ENCODE measurements around the gene NKD2. TPM values are rescaled to one million over a fixed set of nuclear protein-coding genes. Genes with fewer than 3 reads are reported as not detected.

The NKD2 gene
- total and polyA plus RNA-seq, 2 of the 4 experiments (the other 2 are of a cell fraction): not detected

- no peak overlapping the region for H2BK20ac ChIP-seq (ENCODE audit: low read depth, low read length)
- no peak overlapping the region for H4K5ac ChIP-seq (ENCODE audit: low read depth, low read length)
- no peak overlapping the region for H3K4me3 ChIP-seq (ENCODE audit: insufficient read depth, low read depth, low read length)
- H2BK5ac ChIP-seq (ENCODE audit: low read depth, low read length, poor library complexity, severe bottlenecking): no peak overlapping the region
- no peaks in the 10 kb centered on the region for H3K9me3 ChIP-seq (ENCODE audit: control insufficient read depth, insufficient read depth, low read length)
- in situ Hi-C loops (cut with MboI; ENCODE audit: low sequenced_read_pairs) (no loop called here), dilution Hi-C loops (cut with HindIII; ENCODE audit: low sequenced_read_pairs, unreplicated experiment) (no loop called here), intact Hi-C loops (cut with micrococcal nuclease) (no loop called here)
- no peak overlapping the region for H4K8ac ChIP-seq (ENCODE audit: low read depth in 2 of 2, low read length in 2 of 2)
- no peak overlapping the region for H3K14ac ChIP-seq (replicated peaks; ENCODE audit: low read depth, low read length)
- no TSS peak for BruUV-seq (replicated peaks)
- H3K9me1 ChIP-seq (ENCODE audit: insufficient read depth, low read length): no peaks in the 10 kb centered on the region
- no peak overlapping the region for H2AFZ ChIP-seq (replicated peaks; ENCODE audit: low read length, poor library complexity)
- H2BK15ac ChIP-seq (ENCODE audit: low read depth, low read length): no peak overlapping the region
- H3K27ac ChIP-seq (ENCODE audit: insufficient read depth, low read length): no peak overlapping the region
- H2AK9ac ChIP-seq (replicated peaks; ENCODE audit: low read depth, low read length, poor library complexity): no peak overlapping the region
- H3K18ac ChIP-seq (ENCODE audit: low read depth, low read length): no peak overlapping the region
- no peaks in the 10 kb centered on the region for H3K79me1 ChIP-seq (ENCODE audit: low read depth in 1 of 2, low read length in 2 of 2)
- 85% methylated on average over 4 of the region's 11 CpGs; no CpG with 5 or more reads in 1 of the 2 experiments for WGBS, 2 experiments (ENCODE audit: extremely low coverage in 2 of 2, insufficient read length in 1 of 2)
- no peaks in the 10 kb centered on the region for H4K20me1 ChIP-seq (ENCODE audit: insufficient read depth, low read length)
- no peak overlapping the region for H3K9ac ChIP-seq (ENCODE audit: low read depth, low read length)
- H4K91ac ChIP-seq (ENCODE audit: insufficient read depth, low read depth, low read length): no peak overlapping the region
- peaks cover 65% of the 10 kb centered on the region for H3K27me3 ChIP-seq (ENCODE audit: control insufficient read depth, insufficient read depth, low read length)
- CTCF ChIA-PET: interaction anchor here (2.1 kb wide), 1 partner anchor 77 kb away, joined by 6 read pairs; no protein-coding TSS in a partner anchor
- POLR2A ChIA-PET (ENCODE audit: unreplicated experiment): no interaction called here
- H2AK5ac ChIP-seq (ENCODE audit: low read depth, low read length): no peak overlapping the region
- no peak overlapping the region for H3K4ac ChIP-seq (ENCODE audit: low read depth, low read length)
- H2BK120ac ChIP-seq (ENCODE audit: low read depth, low read length): no peak overlapping the region
- H3K4me2 ChIP-seq (ENCODE audit: low read depth, low read length): no peak overlapping the region
- H3K4me1 ChIP-seq (ENCODE audit: control insufficient read depth, insufficient read depth, low read length): no peaks in the 10 kb centered on the region; the same call in 1 of the 2 replicates
- no peak for DNase-seq
- H3K56ac ChIP-seq (ENCODE audit: extremely low read depth, insufficient read depth, low read length): no peak overlapping the region
- no peak for ATAC-seq (ENCODE audit: low read depth)
- H3K23ac ChIP-seq (ENCODE audit: low read depth, low read length): no peak overlapping the region
- TF ChIP-seq POLR2A (IDR thresholded peaks at IDR 0.05; ENCODE audit: low read depth, low read length): no peak
- TF ChIP-seq NFE2L2 (IDR thresholded peaks at IDR 0.05; ENCODE audit: low read depth, low read length): no peak
- TF ChIP-seq MXI1 (IDR thresholded peaks at IDR 0.05; ENCODE audit: borderline replicate concordance, low read depth, low read length): no peak
- no peak for TF ChIP-seq MAFK (IDR thresholded peaks at IDR 0.05; ENCODE audit: low read depth, low read length)
- no peak for TF ChIP-seq MAZ (IDR thresholded peaks at IDR 0.05; ENCODE audit: borderline replicate concordance, low read depth, low read length)
- TF ChIP-seq FOS (IDR thresholded peaks at IDR 0.05; ENCODE audit: low read depth, low read length): no peak
- no peak for TF ChIP-seq SMC3 (IDR thresholded peaks at IDR 0.05; ENCODE audit: low read depth, low read length)
- no peak for TF ChIP-seq CEBPB (IDR thresholded peaks at IDR 0.05; ENCODE audit: low read depth, low read length)
- TF ChIP-seq BHLHE40 (IDR thresholded peaks at IDR 0.05; ENCODE audit: low read depth, low read length): no peak
- TF ChIP-seq RFX5 (IDR thresholded peaks at IDR 0.05; ENCODE audit: low read depth, low read length): no peak
- no peak for TF ChIP-seq RAD21 (IDR thresholded peaks at IDR 0.05; ENCODE audit: low read length)
- no peak for TF ChIP-seq RCOR1 (IDR thresholded peaks at IDR 0.05; ENCODE audit: insufficient replicate concordance, low read length)
- H3K36me3 ChIP-seq (ENCODE audit: control insufficient read depth, insufficient read depth, low read length): no peaks in the 10 kb centered on the region
These were observed 2.6 kb downstream of the NKD2 start for GRCh38 chr5:1011226-1011631.

All from IMR-90 (cell line).